Activated T-helper 1 cell treated with anti-CD3 and anti-CD28 coated beads, Interleukin-2, amount 50 U/mL, for 16 hours (primary cell): ENCODE results near the gene KXD1.

ENCODE experiments used
- DNase-seq, 2 donors: peaks; one replicate each; pipeline ENCODE4 v3.0.0-alpha.2; 2020; ENCODE audit warnings: low read depth in 1 of 2, low spot score in 1 of 2

KXD1 gene

GRCh38 chr19:18612051-18612771 is 54.5 kb downstream of the KXD1 start:
- no peak for DNase-seq

- DNase-seq: peak in 1 of 2 donors; percentile 33
Observed at GRCh38 chr19:18612772-18613588, 55.3 kb downstream of the KXD1 start, which contains the start of gene TMEM59L. Gene TMEM59L (plus strand): TSS chr19:18612870. CDS start chr19:18612959, 89 bp downstream.

GRCh38 chr19:18613589-18614234 is 56.0 kb downstream of the KXD1 start:
- no peak for DNase-seq

GRCh38 chr19:18616023-18616422 is 58.4 kb downstream of the KXD1 start:
- DNase-seq: no peak

- no peak for DNase-seq
Observed at GRCh38 chr19:18617562-18617961, 59.9 kb downstream of the KXD1 start.

- DNase-seq: no peak
Observed at GRCh38 chr19:18618236-18618635, 60.6 kb downstream of the KXD1 start.
